ENCODE data around the gene MSH3. TPM values are rescaled to one million over a fixed set of nuclear protein-coding genes. Genes with fewer than 3 reads are reported as not detected.

MSH3 gene
- total RNA-seq, 2 donors from 2014 or later, result 9.2 to 10.9 TPM

DNA sequence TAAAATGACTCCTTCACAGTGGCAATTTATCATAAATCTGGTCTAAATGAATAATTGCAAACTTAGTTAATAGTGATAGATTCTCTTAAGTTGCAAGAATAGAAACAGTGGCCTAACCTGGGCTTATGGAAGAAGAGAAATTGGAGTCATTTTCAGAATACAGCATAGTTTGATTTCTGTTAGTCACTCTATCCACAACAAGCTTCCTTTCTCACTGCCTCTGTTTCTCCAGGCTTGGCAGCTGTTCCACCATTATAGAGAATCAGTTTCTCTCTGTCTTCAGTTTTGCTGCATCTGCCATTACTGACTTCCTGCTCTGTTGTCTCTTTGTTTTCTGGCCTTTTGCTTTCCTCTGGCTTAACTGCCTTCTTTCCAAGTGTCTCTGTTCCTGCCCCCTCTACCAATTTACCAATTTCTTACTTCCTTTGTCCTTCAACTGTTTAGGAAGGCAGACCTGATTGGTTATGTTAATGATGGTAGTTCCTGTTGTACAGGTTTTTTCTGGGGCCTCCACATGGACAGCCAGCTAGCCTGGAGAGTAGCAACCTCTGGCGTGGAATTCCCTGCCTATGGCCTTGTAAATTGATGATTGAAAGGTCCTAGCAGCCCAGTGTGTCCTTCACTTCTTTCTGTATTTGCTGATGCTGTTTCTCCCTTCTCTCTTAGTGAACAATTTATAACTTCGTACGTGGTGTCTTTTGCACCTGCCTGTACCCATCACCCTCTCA is 229.8 kb downstream of the MSH3 start:
- peak in 1 of 4 donors; percentile 6 for DNase-seq
- peak overlapping the region in 1 of 4 donors; percentile 9 for H3K27ac ChIP-seq
- no peaks in the 10 kb centered on the region for H3K27me3 ChIP-seq
- WGBS, 2 donors, result 77 to 88% methylated on average over 3 of the region's 3 CpGs
- H3K9me3 ChIP-seq, result no peaks in the 10 kb centered on the region
- peaks cover 8% of the 10 kb centered on the region for H3K4me1 ChIP-seq
- no peak for ATAC-seq
- H3K36me3 ChIP-seq (replicated peaks in 1 of 2; ENCODE audit: insufficient read depth in 1 of 2, low read depth in 2 of 2), result no peaks in the 10 kb centered on the region
- no peak overlapping the region for H3K4me3 ChIP-seq
- TF ChIP-seq, protein P1, sequence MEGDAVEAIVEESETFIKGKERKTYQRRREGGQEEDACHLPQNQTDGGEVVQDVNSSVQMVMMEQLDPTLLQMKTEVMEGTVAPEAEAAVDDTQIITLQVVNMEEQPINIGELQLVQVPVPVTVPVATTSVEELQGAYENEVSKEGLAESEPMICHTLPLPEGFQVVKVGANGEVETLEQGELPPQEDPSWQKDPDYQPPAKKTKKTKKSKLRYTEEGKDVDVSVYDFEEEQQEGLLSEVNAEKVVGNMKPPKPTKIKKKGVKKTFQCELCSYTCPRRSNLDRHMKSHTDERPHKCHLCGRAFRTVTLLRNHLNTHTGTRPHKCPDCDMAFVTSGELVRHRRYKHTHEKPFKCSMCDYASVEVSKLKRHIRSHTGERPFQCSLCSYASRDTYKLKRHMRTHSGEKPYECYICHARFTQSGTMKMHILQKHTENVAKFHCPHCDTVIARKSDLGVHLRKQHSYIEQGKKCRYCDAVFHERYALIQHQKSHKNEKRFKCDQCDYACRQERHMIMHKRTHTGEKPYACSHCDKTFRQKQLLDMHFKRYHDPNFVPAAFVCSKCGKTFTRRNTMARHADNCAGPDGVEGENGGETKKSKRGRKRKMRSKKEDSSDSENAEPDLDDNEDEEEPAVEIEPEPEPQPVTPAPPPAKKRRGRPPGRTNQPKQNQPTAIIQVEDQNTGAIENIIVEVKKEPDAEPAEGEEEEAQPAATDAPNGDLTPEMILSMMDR (IDR thresholded peaks at IDR 0.05), result no peak
- no peak for TF ChIP-seq POLR2A (IDR thresholded peaks at IDR 0.05)
- intact Hi-C loops (cut with DNase I), result no loop called here

DNA sequence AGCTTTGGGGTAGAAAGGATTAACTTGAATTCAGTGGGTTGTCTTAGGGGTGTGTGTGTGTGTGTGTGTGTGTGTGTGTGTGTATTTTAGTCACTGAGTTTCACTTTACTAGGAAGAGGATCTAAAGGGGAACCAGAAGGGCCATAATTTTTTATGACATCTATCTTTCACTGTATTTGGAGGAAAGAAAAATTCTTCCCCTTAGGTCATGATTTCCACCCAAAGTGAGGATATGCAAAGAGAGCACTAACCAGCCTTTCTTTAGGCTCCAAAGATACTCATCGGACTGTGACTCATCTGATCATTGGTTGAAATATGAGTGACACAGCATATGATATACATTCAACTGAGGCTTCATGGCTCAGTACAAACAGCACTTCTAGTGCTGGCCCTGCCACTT is 230.5 kb downstream of the MSH3 start:
- Histone ChIP-seq H3K9me3 (no peaks in the 10 kb centered on the region), H3K4me3 (no peak overlapping the region), H3K36me3 (replicated peaks in 1 of 2; ENCODE audit: insufficient read depth in 1 of 2, low read depth in 2 of 2) (no peaks in the 10 kb centered on the region), H3K27me3 (no peaks in the 10 kb centered on the region), H3K27ac (no peak overlapping the region), H3K4me1 (peaks cover 8% of the 10 kb centered on the region)
- TF ChIP-seq, protein P1 (IDR thresholded peaks at IDR 0.05), result no peak
- TF ChIP-seq POLR2A (IDR thresholded peaks at IDR 0.05), result no peak
- DNase-seq, result no peak
- WGBS, 2 donors, result 81 to 89% methylated on average over 1 of the region's 1 CpG
- intact Hi-C loops (cut with DNase I), result no loop called here
- no peak for ATAC-seq

DNA sequence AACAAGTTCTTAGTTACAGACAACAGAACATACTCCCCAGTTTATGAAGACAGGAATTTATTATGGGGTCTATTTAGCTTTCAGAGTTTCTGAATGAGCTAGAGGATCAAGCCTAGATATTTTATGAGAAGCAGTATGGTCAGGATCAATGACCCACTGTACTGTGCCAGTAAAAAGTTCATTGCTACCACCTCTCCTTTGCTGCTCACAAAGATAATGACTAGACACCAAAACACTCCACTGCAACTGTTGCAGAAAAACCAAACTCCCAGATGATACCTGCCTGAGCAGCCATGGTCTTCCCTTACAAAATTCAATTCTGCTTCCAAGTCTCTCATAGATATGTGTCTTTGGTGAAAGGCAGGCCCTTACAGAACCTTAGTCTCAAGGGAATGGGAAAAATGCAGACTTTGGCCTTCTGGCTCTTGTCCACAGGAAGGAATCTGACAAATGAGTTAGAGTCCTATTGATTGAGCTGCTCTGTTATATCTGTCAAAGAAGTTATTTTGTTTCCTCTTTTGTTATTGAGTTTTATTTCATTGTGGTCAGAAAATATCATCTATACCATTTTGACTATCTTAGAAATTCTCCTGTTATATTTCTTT is 231.0 kb downstream of the MSH3 start:
- TF ChIP-seq POLR2A (IDR thresholded peaks at IDR 0.05), result no peak
- TF ChIP-seq, protein P1 (IDR thresholded peaks at IDR 0.05), result no peak
- H3K27ac ChIP-seq, result no peak overlapping the region
- DNase-seq (no peak), ATAC-seq (peak; percentile 33)
- H3K36me3 ChIP-seq (replicated peaks in 1 of 2; ENCODE audit: insufficient read depth in 1 of 2, low read depth in 2 of 2), result no peaks in the 10 kb centered on the region
- no peaks in the 10 kb centered on the region for H3K9me3 ChIP-seq
- intact Hi-C loops (cut with DNase I), result no loop called here
- H3K27me3 ChIP-seq, result no peaks in the 10 kb centered on the region
- peaks cover 8% of the 10 kb centered on the region for H3K4me1 ChIP-seq
- H3K4me3 ChIP-seq, result no peak overlapping the region

DNA sequence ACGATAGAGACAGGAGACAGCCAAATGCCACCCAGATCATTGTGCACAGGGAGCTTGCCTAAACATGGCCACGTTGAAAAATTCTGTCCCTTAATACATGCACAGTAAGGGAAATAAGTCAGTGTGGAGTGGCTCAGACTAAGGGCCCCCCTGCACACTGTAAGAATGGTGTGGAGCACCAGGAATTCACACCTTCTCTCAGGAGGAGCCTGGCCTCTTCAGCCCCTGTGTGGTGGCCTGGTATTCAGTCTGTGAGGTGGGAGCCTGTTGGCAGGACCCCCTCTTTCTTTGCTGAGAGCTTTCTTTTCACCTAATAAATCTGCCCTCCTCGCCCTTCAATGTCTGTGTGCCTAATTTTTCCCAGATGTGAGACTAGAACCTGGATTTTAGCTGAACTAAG is 239.6 kb downstream of the MSH3 start:
- intact Hi-C loops (cut with DNase I), result no loop called here

More for the DNA sequence above, 239.6 kb downstream of the MSH3 start:
- H3K4me3 ChIP-seq, result no peak overlapping the region
- H3K4me1 ChIP-seq, result no peaks in the 10 kb centered on the region
- ATAC-seq, result no peak
- no peaks in the 10 kb centered on the region for H3K36me3 ChIP-seq (replicated peaks in 1 of 2; ENCODE audit: insufficient read depth in 1 of 2, low read depth in 2 of 2)
- no peak for DNase-seq
- TF ChIP-seq POLR2A (IDR thresholded peaks at IDR 0.05), result no peak
- TF ChIP-seq, protein P1 (IDR thresholded peaks at IDR 0.05), result no peak
- no peak overlapping the region for H3K27ac ChIP-seq
- 86 to 89% methylated on average over 3 of the region's 3 CpGs for whole genome bisulfite sequencing, 2 donors
- H3K27me3 ChIP-seq, result no peaks in the 10 kb centered on the region
- H3K9me3 ChIP-seq, result no peaks in the 10 kb centered on the region

Data from body of pancreas (tissue), 4 donors.